Endodermal cell (in vitro differentiated cells): ENCODE data around the gene SPAST. TPM values are rescaled to one million over a fixed set of nuclear protein-coding genes. Genes with fewer than 3 reads are reported as not detected.

Source experiments
- total RNA-seq, 2 donors: library from RNA; stranded (reverse); fragmentation: NEBNext Ultra II Directional in 1 of 2; extraction: Animal tissue kit (Norgen Biotek cat#: 25700) in 1 of 2; gene quantifications; 2 replicates in 1 of 2; 3 replicates in 1 of 2; pipeline ENCODE4 v1.2.1, GENCODE V29; 2021

SPAST gene
- total RNA-seq, 2 donors from 2014 or later, result 25.7 to 34.6 TPM

Other genes with a start within 250 kb of the SPAST start
- 10 to 100 TPM; 40.2 to 52.0 TPM for gene MEMO1, start 52.5 kb upstream of the SPAST start, total RNA-seq
- gene DPY30, start 23.8 kb upstream of the SPAST start, total RNA-seq, result 100 to 1,000 TPM; 146 to 173 TPM
- gene SLC30A6, start 102.3 kb downstream of the SPAST start, total RNA-seq, result 10 to 100 TPM; 37.7 to 47.5 TPM
- gene NLRC4, start 201.3 kb downstream of the SPAST start, total RNA-seq, result not detected
- 10 to 100 TPM; 24.9 to 25.8 TPM for gene YIPF4, start 214.3 kb downstream of the SPAST start, total RNA-seq